ENCODE data around the gene PRR16. TPM values are rescaled to one million over a fixed set of nuclear protein-coding genes. Genes with fewer than 3 reads are reported as not detected.

The PRR16 gene
- polyA plus RNA-seq, 6 donors from 2014 or later = 0.14 to 0.29 TPM; not detected in 4

GRCh38 chr5:120471971-120472370, 7.9 kb downstream of the PRR16 start:
- no peak for DNase-seq

DNA sequence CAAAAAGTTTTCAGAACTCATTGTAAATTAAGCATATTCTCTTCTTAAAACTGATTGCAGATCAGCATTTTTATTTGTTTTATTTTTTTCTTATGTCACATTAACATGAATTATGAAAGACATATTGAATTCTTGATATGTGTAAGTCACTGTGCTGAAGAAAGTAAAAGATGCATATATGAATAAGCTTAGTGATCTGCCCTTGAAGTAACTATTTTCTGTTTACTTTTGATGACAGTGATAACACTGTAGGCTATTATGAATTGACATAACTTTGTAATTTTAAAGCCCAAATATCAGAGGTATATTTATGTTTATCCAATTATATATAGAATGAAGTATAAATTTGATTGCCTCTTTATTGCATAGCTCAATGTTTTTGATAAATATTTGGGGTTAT, 8.8 kb downstream of the PRR16 start:
- H3K4me1 Mint-ChIP-seq = no peaks in the 10 kb centered on the region
- H3K9me3 Mint-ChIP-seq = peaks cover 0 to 2% (median 0%) of the 10 kb centered on the region in 7 donors
- H3K4me3 Mint-ChIP-seq = no peak overlapping the region
- H3K36me3 Mint-ChIP-seq = no peaks in the 10 kb centered on the region
- DNase-seq (no peak), ATAC-seq (ENCODE audit: low read depth in 2 of 2) (no peak)
- H3K27ac Mint-ChIP-seq = no peak overlapping the region
- peaks cover 10 to 43% (median 22%) of the 10 kb centered on the region in 3 donors for H3K27me3 Mint-ChIP-seq

More at GRCh38 chr5:120471971-120472370, 7.9 kb downstream of the PRR16 start:
- Mint-ChIP-seq H3K27me3 (peaks cover 4 to 41% (median 22%) of the 10 kb centered on the region in 3 donors), H3K9me3 (peaks cover 0 to 2% (median 0%) of the 10 kb centered on the region in 7 donors), H3K36me3 (no peaks in the 10 kb centered on the region), H3K4me3 (no peak overlapping the region), H3K27ac (no peak overlapping the region), H3K4me1 (no peaks in the 10 kb centered on the region)
- ATAC-seq (ENCODE audit: low read depth in 2 of 2) = no peak

- H3K36me3 Mint-ChIP-seq = no peaks in the 10 kb centered on the region
- H3K27me3 Mint-ChIP-seq = peaks cover 10 to 39% (median 20%) of the 10 kb centered on the region in 3 donors
- no peak overlapping the region for H3K27ac Mint-ChIP-seq
- ATAC-seq (ENCODE audit: low read depth in 2 of 2) (no peak), DNase-seq (no peak)
- no peaks in the 10 kb centered on the region for H3K4me1 Mint-ChIP-seq
- H3K9me3 Mint-ChIP-seq = peaks cover 0 to 2% (median 0%) of the 10 kb centered on the region in 7 donors
- H3K4me3 Mint-ChIP-seq = no peak overlapping the region
Measured at GRCh38 chr5:120473332-120473731, 9.2 kb downstream of the PRR16 start.

- DNase-seq (no peak), ATAC-seq (ENCODE audit: low read depth in 2 of 2) (no peak)
- Mint-ChIP-seq H3K27ac (no peak overlapping the region), H3K4me3 (no peak overlapping the region), H3K27me3 (peaks cover 10 to 37% (median 15%) of the 10 kb centered on the region in 3 donors), H3K4me1 (no peaks in the 10 kb centered on the region), H3K9me3 (peaks cover 0 to 2% (median 0%) of the 10 kb centered on the region in 7 donors), H3K36me3 (no peaks in the 10 kb centered on the region)
Measured at GRCh38 chr5:120476063-120476462, 12.0 kb downstream of the PRR16 start.

DNA sequence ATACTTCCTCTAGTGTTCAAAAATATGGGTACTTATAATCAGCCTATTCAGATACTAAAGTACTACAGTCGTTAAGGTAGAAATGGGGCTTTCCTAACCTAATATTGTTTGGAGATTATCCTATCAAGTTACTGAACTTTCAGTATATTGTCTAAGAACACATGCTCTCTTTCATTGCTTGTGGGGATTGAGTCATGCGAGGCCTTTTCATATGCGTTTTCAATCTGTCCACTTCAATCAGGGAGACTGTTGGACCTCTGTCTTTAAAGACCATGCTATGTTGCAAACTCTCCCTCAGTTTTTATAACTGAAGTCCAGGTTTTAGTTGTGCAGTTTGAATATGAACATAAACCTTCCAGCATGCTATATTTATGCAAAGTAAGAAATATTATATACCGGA, 15.0 kb downstream of the PRR16 start:
- H3K36me3 Mint-ChIP-seq = no peaks in the 10 kb centered on the region
- no peak overlapping the region for H3K4me3 Mint-ChIP-seq
- DNase-seq = no peak
- peaks cover 6 to 30% (median 15%) of the 10 kb centered on the region in 3 donors for H3K27me3 Mint-ChIP-seq
- no peaks in the 10 kb centered on the region for H3K4me1 Mint-ChIP-seq
- peaks cover 0 to 2% (median 0%) of the 10 kb centered on the region in 7 donors for H3K9me3 Mint-ChIP-seq
- ATAC-seq (ENCODE audit: low read depth in 2 of 2) = no peak
- no peak overlapping the region for H3K27ac Mint-ChIP-seq

- H3K36me3 Mint-ChIP-seq = no peaks in the 10 kb centered on the region
- DNase-seq = no peak
- peaks cover 0 to 11% (median 0%) of the 10 kb centered on the region in 3 donors for H3K27me3 Mint-ChIP-seq
Measured at GRCh38 chr5:120499876-120500563, 35.9 kb downstream of the PRR16 start.

DNA sequence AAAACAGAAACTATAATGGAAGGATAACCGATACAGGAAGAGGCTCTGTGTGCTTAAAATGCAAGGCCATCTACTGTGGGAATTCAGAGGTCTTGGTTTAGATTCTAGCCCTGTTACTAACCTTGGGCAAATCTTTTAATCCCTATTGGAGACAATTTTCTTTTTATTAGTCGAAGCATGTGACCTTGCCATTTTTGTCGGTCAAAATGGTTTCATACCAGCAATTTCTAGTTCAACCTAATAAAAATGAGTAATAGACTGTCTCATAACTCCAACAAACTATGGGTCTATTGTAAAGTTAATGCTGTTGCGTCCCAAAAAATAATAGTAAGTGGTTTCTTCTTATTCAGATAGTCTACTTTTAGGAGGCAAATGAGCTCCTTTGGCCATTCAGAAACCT, 38.4 kb downstream of the PRR16 start:
- DNase-seq = no peak
- H3K27ac Mint-ChIP-seq = no peak overlapping the region

More at GRCh38 chr5:120499876-120500563, 35.9 kb downstream of the PRR16 start:
- Mint-ChIP-seq H3K9me3 (peaks cover 0 to 3% (median 0%) of the 10 kb centered on the region in 7 donors), H3K4me3 (no peak overlapping the region), H3K27ac (no peak overlapping the region), H3K4me1 (no peaks in the 10 kb centered on the region)
- no peak for ATAC-seq (ENCODE audit: low read depth in 2 of 2)

GRCh38 chr5:120503341-120503740, 39.2 kb downstream of the PRR16 start:
- Mint-ChIP-seq H3K4me1 (no peaks in the 10 kb centered on the region), H3K9me3 (peaks cover 0 to 3% (median 0%) of the 10 kb centered on the region in 7 donors), H3K36me3 (no peaks in the 10 kb centered on the region), H3K4me3 (no peak overlapping the region), H3K27ac (no peak overlapping the region), H3K27me3 (peaks cover 0 to 11% (median 0%) of the 10 kb centered on the region in 3 donors)
- DNase-seq (no peak), ATAC-seq (ENCODE audit: low read depth in 2 of 2) (no peak)

More for the DNA sequence above, 38.4 kb downstream of the PRR16 start:
- peaks cover 0 to 11% (median 0%) of the 10 kb centered on the region in 3 donors for H3K27me3 Mint-ChIP-seq
- no peak overlapping the region for H3K4me3 Mint-ChIP-seq
- H3K9me3 Mint-ChIP-seq = peaks cover 0 to 3% (median 0%) of the 10 kb centered on the region in 7 donors
- no peak for ATAC-seq (ENCODE audit: low read depth in 2 of 2)
- H3K36me3 Mint-ChIP-seq = no peaks in the 10 kb centered on the region
- H3K4me1 Mint-ChIP-seq = no peaks in the 10 kb centered on the region

DNA sequence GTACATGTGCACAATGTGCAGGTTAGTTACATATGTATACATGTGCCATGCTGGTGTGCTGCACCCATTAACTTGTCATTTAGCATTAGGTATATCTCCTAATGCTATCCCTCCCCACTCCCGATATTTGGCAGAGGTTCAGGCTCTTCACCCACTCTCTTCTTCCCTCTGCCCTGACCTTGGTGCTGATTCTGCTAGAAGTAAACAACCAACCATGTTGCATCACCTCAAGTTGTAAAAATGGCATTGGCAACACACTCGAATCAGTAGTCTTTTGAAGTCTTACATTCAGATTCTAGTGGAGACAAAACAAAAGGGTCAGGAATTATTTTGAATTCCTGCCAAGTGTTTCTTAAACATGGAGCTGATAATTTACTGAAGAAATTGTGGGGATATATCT, 40.0 kb downstream of the PRR16 start:
- H3K27me3 Mint-ChIP-seq = peaks cover 0 to 9% (median 0%) of the 10 kb centered on the region in 3 donors
- no peak overlapping the region for H3K4me3 Mint-ChIP-seq
- peak overlapping the region in 1 of 6 donors; percentile 40 for H3K27ac Mint-ChIP-seq
- H3K4me1 Mint-ChIP-seq = no peaks in the 10 kb centered on the region
- DNase-seq (no peak), ATAC-seq (ENCODE audit: low read depth in 2 of 2) (no peak)
- H3K36me3 Mint-ChIP-seq = no peaks in the 10 kb centered on the region
- peaks cover 0 to 3% (median 0%) of the 10 kb centered on the region in 7 donors for H3K9me3 Mint-ChIP-seq

- Mint-ChIP-seq H3K27ac (no peak overlapping the region), H3K36me3 (no peaks in the 10 kb centered on the region), H3K4me3 (no peak overlapping the region), H3K27me3 (no peaks in the 10 kb centered on the region), H3K4me1 (no peaks in the 10 kb centered on the region), H3K9me3 (peaks cover 0 to 3% (median 0%) of the 10 kb centered on the region in 7 donors)
- DNase-seq (no peak), ATAC-seq (ENCODE audit: low read depth in 2 of 2) (no peak)
Measured at GRCh38 chr5:120507197-120507596, 43.1 kb downstream of the PRR16 start.

DNA sequence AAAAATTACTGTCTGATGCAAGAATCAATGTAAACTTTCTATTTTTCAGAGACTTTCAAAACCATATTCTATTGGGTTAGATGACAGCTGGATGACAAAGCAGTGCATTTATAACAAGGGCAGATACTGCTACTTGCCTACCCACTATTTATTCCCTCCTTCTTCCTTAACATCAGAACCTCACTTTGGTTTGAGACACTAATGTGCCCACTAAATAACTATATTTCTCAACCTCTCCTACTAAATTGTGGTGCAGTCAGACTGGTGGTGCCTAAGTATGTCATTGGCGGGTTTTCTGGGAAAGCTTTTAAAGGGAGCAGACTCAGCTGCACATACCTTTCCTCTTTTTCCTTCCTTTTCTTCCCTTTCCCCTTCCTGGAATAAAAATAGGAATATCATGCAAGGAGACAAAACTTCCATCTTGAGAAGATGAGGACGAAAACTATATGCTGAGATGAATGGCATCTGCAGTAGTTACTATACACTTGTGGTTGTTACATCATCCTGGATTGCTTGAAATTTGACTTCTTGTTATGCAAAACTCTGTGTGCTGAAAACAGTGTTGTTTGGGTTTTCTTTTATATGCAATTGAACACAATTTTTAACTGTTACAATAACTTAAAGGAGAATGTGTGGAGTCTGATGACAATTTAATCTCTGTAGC, 43.8 kb downstream of the PRR16 start:
- peaks cover 0 to 3% (median 0%) of the 10 kb centered on the region in 7 donors for H3K9me3 Mint-ChIP-seq
- H3K36me3 Mint-ChIP-seq = no peaks in the 10 kb centered on the region
- no peak overlapping the region for H3K27ac Mint-ChIP-seq
- H3K4me1 Mint-ChIP-seq = no peaks in the 10 kb centered on the region
- H3K27me3 Mint-ChIP-seq = no peaks in the 10 kb centered on the region
- no peak for ATAC-seq (ENCODE audit: low read depth in 2 of 2)
- H3K4me3 Mint-ChIP-seq = no peak overlapping the region
- DNase-seq = no peak

DNA sequence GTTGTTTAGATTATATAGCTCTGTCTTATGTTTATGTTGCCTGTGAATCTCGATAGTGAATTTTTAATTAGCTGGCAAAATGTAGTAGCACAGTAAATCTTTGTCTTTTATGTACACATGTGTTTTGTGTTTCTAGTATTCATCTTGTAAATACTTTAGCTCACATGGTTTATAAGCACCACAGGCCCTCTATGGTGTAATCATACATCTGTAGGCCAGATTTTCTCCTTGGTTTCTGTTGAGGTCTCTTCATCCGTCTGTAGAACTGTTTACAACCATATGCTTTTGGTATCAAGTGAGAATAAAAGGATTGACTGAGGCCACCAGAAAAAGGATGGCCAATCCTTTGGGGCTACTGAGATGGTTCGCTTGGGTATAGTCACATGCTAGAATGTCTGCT, 45.0 kb downstream of the PRR16 start:
- no peaks in the 10 kb centered on the region for H3K36me3 Mint-ChIP-seq
- DNase-seq (no peak), ATAC-seq (ENCODE audit: low read depth in 2 of 2) (no peak)
- no peaks in the 10 kb centered on the region for H3K27me3 Mint-ChIP-seq
- H3K4me1 Mint-ChIP-seq = no peaks in the 10 kb centered on the region
- no peak overlapping the region for H3K4me3 Mint-ChIP-seq
- H3K9me3 Mint-ChIP-seq = peaks cover 0 to 3% (median 0%) of the 10 kb centered on the region in 7 donors
- H3K27ac Mint-ChIP-seq = no peak overlapping the region

DNA sequence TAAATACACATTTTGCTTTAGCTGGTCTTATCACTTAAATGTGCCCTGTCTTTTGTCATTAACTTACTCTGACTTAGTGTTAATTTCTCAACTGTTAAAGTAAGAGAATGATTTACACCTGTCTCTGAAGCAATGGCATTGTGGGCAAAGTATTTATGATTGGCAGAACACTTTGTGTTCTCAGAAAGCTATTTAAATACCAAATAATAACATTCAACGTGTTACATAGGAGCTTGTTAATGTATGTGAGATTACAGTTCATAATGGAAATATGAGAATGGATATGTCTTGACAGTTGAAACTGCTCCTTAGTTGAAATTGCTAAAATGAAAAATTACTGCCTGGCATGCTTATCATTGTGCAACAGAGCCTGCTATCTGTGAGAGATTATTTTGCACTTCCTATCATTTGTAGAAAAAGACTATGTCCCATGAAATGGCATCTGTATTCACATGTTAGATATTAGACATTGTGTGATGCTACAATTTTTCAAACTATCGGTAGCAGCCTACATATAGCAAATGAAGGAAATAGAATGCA, 46.1 kb downstream of the PRR16 start:
- Mint-ChIP-seq H3K9me3 (no peaks in the 10 kb centered on the region), H3K27me3 (no peaks in the 10 kb centered on the region), H3K27ac (no peak overlapping the region), H3K4me3 (no peak overlapping the region), H3K36me3 (no peaks in the 10 kb centered on the region), H3K4me1 (no peaks in the 10 kb centered on the region)
- no peak for ATAC-seq (ENCODE audit: low read depth in 2 of 2)
- no peak for DNase-seq

Measured in naive B cell (primary cell).